ENCODE measurements around the gene VARS2. TPM values are rescaled to one million over a fixed set of nuclear protein-coding genes. Genes with fewer than 3 reads are reported as not detected.

Gene VARS2
- total RNA-seq, 4 donors from 2014 or later, result 16.0 to 38.5 (median 19.3) TPM

GRCh38 chr6:30955367-30956042, 41.5 kb downstream of the VARS2 start:
- peak; percentile 18 to 45 for DNase-seq
- in situ Hi-C loops (cut with MboI; ENCODE audit: low sequenced_read_pairs in 4 of 4) (no loop called here), intact Hi-C loops (cut with DNase I; ENCODE audit: low total_unique reads) (no loop called here)
- Histone ChIP-seq H3K9me3 (no peaks in the 10 kb centered on the region), H3K36me3 (no peaks in the 10 kb centered on the region), H3K4me1 (peaks cover 7 to 12% of the 10 kb centered on the region in 2 donors), H3K4me3 (peak overlapping the region; percentile 46 to 54 (median 49)), H3K27ac (peak overlapping the region; percentile 14 to 43 (median 29)), H3K27me3 (peaks cover 0 to 6% (median 5%) of the 10 kb centered on the region in 3 donors)
- TF ChIP-seq, protein P1, sequence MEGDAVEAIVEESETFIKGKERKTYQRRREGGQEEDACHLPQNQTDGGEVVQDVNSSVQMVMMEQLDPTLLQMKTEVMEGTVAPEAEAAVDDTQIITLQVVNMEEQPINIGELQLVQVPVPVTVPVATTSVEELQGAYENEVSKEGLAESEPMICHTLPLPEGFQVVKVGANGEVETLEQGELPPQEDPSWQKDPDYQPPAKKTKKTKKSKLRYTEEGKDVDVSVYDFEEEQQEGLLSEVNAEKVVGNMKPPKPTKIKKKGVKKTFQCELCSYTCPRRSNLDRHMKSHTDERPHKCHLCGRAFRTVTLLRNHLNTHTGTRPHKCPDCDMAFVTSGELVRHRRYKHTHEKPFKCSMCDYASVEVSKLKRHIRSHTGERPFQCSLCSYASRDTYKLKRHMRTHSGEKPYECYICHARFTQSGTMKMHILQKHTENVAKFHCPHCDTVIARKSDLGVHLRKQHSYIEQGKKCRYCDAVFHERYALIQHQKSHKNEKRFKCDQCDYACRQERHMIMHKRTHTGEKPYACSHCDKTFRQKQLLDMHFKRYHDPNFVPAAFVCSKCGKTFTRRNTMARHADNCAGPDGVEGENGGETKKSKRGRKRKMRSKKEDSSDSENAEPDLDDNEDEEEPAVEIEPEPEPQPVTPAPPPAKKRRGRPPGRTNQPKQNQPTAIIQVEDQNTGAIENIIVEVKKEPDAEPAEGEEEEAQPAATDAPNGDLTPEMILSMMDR (IDR thresholded peaks at IDR 0.05 in 4 of 5, conservative IDR thresholded peaks at IDR 0.05 in 1 of 5), result no peak
- peak; percentile 59 to 60 for ATAC-seq

- intact Hi-C loops (cut with DNase I; ENCODE audit: low total_unique reads), result no loop called here
- no peaks in the 10 kb centered on the region for H3K9me3 ChIP-seq
- TF ChIP-seq, protein P1 (IDR thresholded peaks at IDR 0.05 in 4 of 5, conservative IDR thresholded peaks at IDR 0.05 in 1 of 5), result no peak
- TF ChIP-seq POLR2A (IDR thresholded peaks at IDR 0.05), result no peak
- in situ Hi-C loops (cut with MboI; ENCODE audit: low sequenced_read_pairs in 4 of 4), result no loop called here
- H3K27ac ChIP-seq, result no peak overlapping the region
- H3K27me3 ChIP-seq, result peaks cover 0 to 6% (median 5%) of the 10 kb centered on the region in 3 donors
- ATAC-seq (no peak), DNase-seq (no peak)
- no peak overlapping the region for H3K4me3 ChIP-seq
- no peaks in the 10 kb centered on the region for H3K36me3 ChIP-seq
- H3K4me1 ChIP-seq, result peaks cover 7 to 12% of the 10 kb centered on the region in 2 donors
Measured at GRCh38 chr6:30957716-30958115, 43.7 kb downstream of the VARS2 start.

DNA sequence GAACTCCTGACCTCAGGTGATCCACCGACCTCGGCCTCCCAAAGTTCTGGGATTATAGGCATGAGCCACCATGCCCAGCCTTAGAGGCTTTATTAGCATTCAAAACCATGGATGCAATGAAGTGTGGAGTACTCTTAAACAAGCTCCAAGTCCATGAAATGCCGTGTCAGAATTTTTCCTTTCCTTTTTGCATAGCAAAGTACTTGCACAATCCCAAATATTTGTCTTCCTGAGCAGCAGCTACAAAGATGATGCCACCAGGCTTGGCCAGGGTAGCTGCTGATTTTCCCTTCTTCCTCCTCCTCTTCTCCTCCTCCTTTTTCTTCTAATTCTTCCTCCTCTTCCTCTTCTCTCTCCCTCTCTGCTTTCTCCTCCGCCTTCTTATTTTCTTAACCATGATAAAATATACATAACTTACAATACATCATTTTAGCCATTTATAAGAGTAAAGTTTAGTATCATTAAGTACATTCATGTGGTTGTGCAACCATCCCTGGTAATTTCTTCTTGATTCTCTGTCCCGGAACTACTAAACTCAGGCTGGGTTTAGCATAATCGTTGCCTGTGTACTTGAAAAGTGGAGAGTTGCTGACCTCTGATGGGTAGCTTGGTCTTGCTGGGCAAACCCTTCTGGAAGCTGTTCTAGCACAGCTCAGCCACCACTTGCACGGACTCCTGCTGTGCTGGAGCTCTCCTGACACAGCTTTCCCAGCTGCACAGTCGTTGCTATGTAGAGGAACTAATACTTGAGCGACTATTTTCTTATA, 47.1 kb downstream of the VARS2 start:
- H3K27ac ChIP-seq, result no peak overlapping the region
- TF ChIP-seq POLR2A (IDR thresholded peaks at IDR 0.05), result no peak
- TF ChIP-seq, protein P1 (IDR thresholded peaks at IDR 0.05 in 4 of 5, conservative IDR thresholded peaks at IDR 0.05 in 1 of 5), result no peak
- no peaks in the 10 kb centered on the region for H3K27me3 ChIP-seq
- intact Hi-C loops (cut with DNase I; ENCODE audit: low total_unique reads) (no loop called here), in situ Hi-C loops (cut with MboI; ENCODE audit: low sequenced_read_pairs in 4 of 4) (no loop called here)
- ATAC-seq (no peak), DNase-seq (no peak)
- no peak overlapping the region for H3K4me3 ChIP-seq
- H3K9me3 ChIP-seq, result no peaks in the 10 kb centered on the region
- no peaks in the 10 kb centered on the region for H3K36me3 ChIP-seq
- no peaks in the 10 kb centered on the region for H3K4me1 ChIP-seq

- in situ Hi-C loops (cut with MboI; ENCODE audit: low sequenced_read_pairs in 4 of 4), result no loop called here
- Histone ChIP-seq H3K36me3 (no peaks in the 10 kb centered on the region), H3K27me3 (no peaks in the 10 kb centered on the region), H3K9me3 (no peaks in the 10 kb centered on the region), H3K4me1 (no peaks in the 10 kb centered on the region), H3K27ac (no peak overlapping the region), H3K4me3 (no peak overlapping the region)
- ATAC-seq (no peak), DNase-seq (no peak)
- no peak for TF ChIP-seq POLR2A (IDR thresholded peaks at IDR 0.05)
- TF ChIP-seq, protein P1 (IDR thresholded peaks at IDR 0.05 in 4 of 5, conservative IDR thresholded peaks at IDR 0.05 in 1 of 5), result no peak
- intact Hi-C loops (cut with DNase I; ENCODE audit: low total_unique reads), result no loop called here
Measured at GRCh38 chr6:30962716-30963115, 48.7 kb downstream of the VARS2 start.

All from gastrocnemius medialis (tissue), 4 donors.